ENCODE data around the gene ITGA11.

- TF ChIP-seq CTCF (IDR thresholded peaks at IDR 0.05) (no peak), EZH2 (IDR thresholded peaks at IDR 0.05; ENCODE audit: borderline replicate concordance, insufficient read depth, low read depth, low read length, poor library complexity, severe bottlenecking) (no peak)
These were observed 109.2 kb downstream of the ITGA11 start for GRCh38 chr15:68322796-68323195.
